ENCODE results near the gene CAPN7.

Gene CAPN7

DNA sequence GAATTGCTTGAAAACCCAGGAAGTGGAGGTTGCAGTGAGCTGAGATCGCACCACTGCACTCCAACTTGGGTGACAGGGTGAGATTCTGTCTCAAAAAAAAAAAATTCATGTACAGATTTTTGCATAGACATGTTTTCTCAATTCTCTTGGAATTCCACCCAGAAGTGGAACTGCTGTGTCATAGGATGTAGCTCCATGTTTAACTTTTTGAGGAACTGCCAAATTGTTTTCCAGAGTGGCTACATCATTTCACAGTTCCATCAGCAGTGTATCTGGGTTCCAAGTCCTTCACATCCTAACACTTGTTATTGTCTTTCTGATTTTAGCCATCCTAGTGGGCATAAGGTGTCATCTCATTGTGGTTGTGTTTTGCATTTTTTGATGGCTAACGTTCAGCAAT lies 9.9 kb downstream of the CAPN7 start:
- Histone ChIP-seq H3K27ac (ENCODE audit: low read length) (no peak overlapping the region), H3K27me3 (ENCODE audit: insufficient read depth, low read length, poor library complexity) (no peaks in the 10 kb centered on the region), H3K9me3 (ENCODE audit: insufficient read depth, low read length, severe bottlenecking) (no peaks in the 10 kb centered on the region), H3K36me3 (ENCODE audit: insufficient read depth, low read length) (peaks cover 79% of the 10 kb centered on the region), H2AFZ (ENCODE audit: low read depth, low read length) (no peak overlapping the region), H4K20me1 (ENCODE audit: insufficient read depth, low read length) (no peaks in the 10 kb centered on the region; the same call in 1 of the 2 replicates), H3K9ac (ENCODE audit: low read depth, low read length) (no peak overlapping the region; the same call in 1 of the 2 replicates), H3K4me2 (ENCODE audit: insufficient read depth, low read length) (no peak overlapping the region), H3K4me1 (ENCODE audit: insufficient read depth, low read length) (no peaks in the 10 kb centered on the region; the same call in 1 of the 2 replicates), H3K79me2 (ENCODE audit: insufficient read depth, low read length) (peaks cover 10% of the 10 kb centered on the region), H3K4me3 (ENCODE audit: low read depth in 1 of 2, low read length in 2 of 2) (no peak overlapping the region)
- TF ChIP-seq, protein P1, sequence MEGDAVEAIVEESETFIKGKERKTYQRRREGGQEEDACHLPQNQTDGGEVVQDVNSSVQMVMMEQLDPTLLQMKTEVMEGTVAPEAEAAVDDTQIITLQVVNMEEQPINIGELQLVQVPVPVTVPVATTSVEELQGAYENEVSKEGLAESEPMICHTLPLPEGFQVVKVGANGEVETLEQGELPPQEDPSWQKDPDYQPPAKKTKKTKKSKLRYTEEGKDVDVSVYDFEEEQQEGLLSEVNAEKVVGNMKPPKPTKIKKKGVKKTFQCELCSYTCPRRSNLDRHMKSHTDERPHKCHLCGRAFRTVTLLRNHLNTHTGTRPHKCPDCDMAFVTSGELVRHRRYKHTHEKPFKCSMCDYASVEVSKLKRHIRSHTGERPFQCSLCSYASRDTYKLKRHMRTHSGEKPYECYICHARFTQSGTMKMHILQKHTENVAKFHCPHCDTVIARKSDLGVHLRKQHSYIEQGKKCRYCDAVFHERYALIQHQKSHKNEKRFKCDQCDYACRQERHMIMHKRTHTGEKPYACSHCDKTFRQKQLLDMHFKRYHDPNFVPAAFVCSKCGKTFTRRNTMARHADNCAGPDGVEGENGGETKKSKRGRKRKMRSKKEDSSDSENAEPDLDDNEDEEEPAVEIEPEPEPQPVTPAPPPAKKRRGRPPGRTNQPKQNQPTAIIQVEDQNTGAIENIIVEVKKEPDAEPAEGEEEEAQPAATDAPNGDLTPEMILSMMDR (IDR thresholded peaks at IDR 0.05; ENCODE audit: borderline replicate concordance, extremely low read depth, low read length, poor library complexity, severe bottlenecking) = no peak
- no peak for TF ChIP-seq EZH2 (IDR thresholded peaks at IDR 0.05; ENCODE audit: borderline replicate concordance, low read depth, low read length, severe bottlenecking)
- ATAC-seq (ENCODE audit: insufficient read depth, low read depth) (no peak), DNase-seq (no peak)

DNA sequence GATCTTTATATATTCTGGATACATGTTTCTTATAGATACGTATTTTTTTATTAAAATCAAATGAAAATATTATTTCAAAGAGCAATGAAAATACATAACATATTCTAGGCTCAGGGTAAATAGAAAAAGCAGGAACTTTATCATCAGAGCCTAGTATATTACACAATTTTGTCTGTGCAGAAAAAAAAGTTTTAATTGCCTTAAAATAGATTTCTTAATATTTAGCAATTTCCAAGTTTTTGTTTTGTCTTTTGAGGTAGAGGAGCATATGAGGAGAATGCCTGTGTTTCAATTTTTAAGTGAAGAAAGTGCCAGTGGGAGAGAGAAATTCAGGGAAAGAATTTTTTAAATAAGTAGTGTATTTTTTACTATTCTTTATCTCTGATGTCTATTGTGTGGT lies 10.5 kb downstream of the CAPN7 start:
- ATAC-seq (ENCODE audit: insufficient read depth, low read depth) = no peak
- H4K20me1 ChIP-seq (ENCODE audit: insufficient read depth, low read length) = no peaks in the 10 kb centered on the region; the same call in 1 of the 2 replicates
- no peak for TF ChIP-seq EZH2 (IDR thresholded peaks at IDR 0.05; ENCODE audit: borderline replicate concordance, low read depth, low read length, severe bottlenecking)
- TF ChIP-seq, protein P1 (IDR thresholded peaks at IDR 0.05; ENCODE audit: borderline replicate concordance, extremely low read depth, low read length, poor library complexity, severe bottlenecking) = no peak
- peaks cover 7% of the 10 kb centered on the region for H3K79me2 ChIP-seq (ENCODE audit: insufficient read depth, low read length)
- H3K4me3 ChIP-seq (ENCODE audit: low read depth in 1 of 2, low read length in 2 of 2) = no peak overlapping the region
- H3K36me3 ChIP-seq (ENCODE audit: insufficient read depth, low read length) = peaks cover 82% of the 10 kb centered on the region
- H3K27ac ChIP-seq (ENCODE audit: low read length) = no peak overlapping the region
- no peaks in the 10 kb centered on the region; the same call in 1 of the 2 replicates for H3K4me1 ChIP-seq (ENCODE audit: insufficient read depth, low read length)
- H3K9ac ChIP-seq (ENCODE audit: low read depth, low read length) = no peak overlapping the region; the same call in 1 of the 2 replicates
- H2AFZ ChIP-seq (ENCODE audit: low read depth, low read length) = no peak overlapping the region
- H3K27me3 ChIP-seq (ENCODE audit: insufficient read depth, low read length, poor library complexity) = no peaks in the 10 kb centered on the region
- no peak overlapping the region for H3K4me2 ChIP-seq (ENCODE audit: insufficient read depth, low read length)
- H3K9me3 ChIP-seq (ENCODE audit: insufficient read depth, low read length, severe bottlenecking) = no peaks in the 10 kb centered on the region
- DNase-seq = no peak

GRCh38 chr3:15217011-15217671 lies 11.1 kb downstream of the CAPN7 start:
- peaks cover 7% of the 10 kb centered on the region; the same call in 1 of the 2 replicates for H3K79me2 ChIP-seq (ENCODE audit: insufficient read depth, low read length)
- TF ChIP-seq, protein P1 (IDR thresholded peaks at IDR 0.05; ENCODE audit: borderline replicate concordance, extremely low read depth, low read length, poor library complexity, severe bottlenecking) = no peak
- no peak for TF ChIP-seq EZH2 (IDR thresholded peaks at IDR 0.05; ENCODE audit: borderline replicate concordance, low read depth, low read length, severe bottlenecking)
- no peaks in the 10 kb centered on the region for H3K9me3 ChIP-seq (ENCODE audit: insufficient read depth, low read length, severe bottlenecking)
- ATAC-seq (ENCODE audit: insufficient read depth, low read depth) (peak; percentile 85), DNase-seq (no peak)
- H3K9ac ChIP-seq (ENCODE audit: low read depth, low read length) = no peak overlapping the region
- no peaks in the 10 kb centered on the region for H3K27me3 ChIP-seq (ENCODE audit: insufficient read depth, low read length, poor library complexity)
- no peak overlapping the region for H3K4me2 ChIP-seq (ENCODE audit: insufficient read depth, low read length)
- no peak overlapping the region for H3K4me3 ChIP-seq (ENCODE audit: low read depth in 1 of 2, low read length in 2 of 2)
- no peaks in the 10 kb centered on the region; the same call in 1 of the 2 replicates for H4K20me1 ChIP-seq (ENCODE audit: insufficient read depth, low read length)
- H2AFZ ChIP-seq (ENCODE audit: low read depth, low read length) = no peak overlapping the region
- no peak overlapping the region for H3K27ac ChIP-seq (ENCODE audit: low read length)
- no peaks in the 10 kb centered on the region; the same call in 1 of the 2 replicates for H3K4me1 ChIP-seq (ENCODE audit: insufficient read depth, low read length)
- peaks cover 85% of the 10 kb centered on the region for H3K36me3 ChIP-seq (ENCODE audit: insufficient read depth, low read length)

All from DND-41 (cell line).